Astrocyte of the cerebellum (primary cell): ENCODE data around the gene ESYT1.

Experiments used
- DNase-seq: peaks from one replicate; pipeline ENCODE4 v3.0.0-alpha.2; 2011; ENCODE audit warnings: low read depth
- H3K4me3 ChIP-seq: 2 replicates; pipeline ENCODE4 v1.5.1; 2011; ENCODE audit warnings: mild to moderate bottlenecking, low read depth, low read length, moderate library complexity
- CTCF ChIP-seq: IDR thresholded peaks from 2 replicates; pipeline ENCODE4 v1.5.1; 2012; ENCODE audit warnings: low read length, low read depth, moderate library complexity, mild to moderate bottlenecking; ENCODE audit errors: missing control alignments
- in situ Hi-C: cut with HindIII; loops from 2 replicates; pipeline ENCODE4 v1.10.0; 2017; ENCODE audit warnings: low sequenced_read_pairs

ESYT1 gene

GRCh38 chr12:56192582-56192981 is 64.5 kb downstream of the ESYT1 start:
- in situ Hi-C loops, result loop anchor here (5.0 kb wide), 1 partner anchor 75 kb away; the partner anchor contains the start of genes RPL41 and ZC3H10
- TF ChIP-seq CTCF, result no peak
- DNase-seq, result no peak
- H3K4me3 ChIP-seq, result no peak overlapping the region

DNA sequence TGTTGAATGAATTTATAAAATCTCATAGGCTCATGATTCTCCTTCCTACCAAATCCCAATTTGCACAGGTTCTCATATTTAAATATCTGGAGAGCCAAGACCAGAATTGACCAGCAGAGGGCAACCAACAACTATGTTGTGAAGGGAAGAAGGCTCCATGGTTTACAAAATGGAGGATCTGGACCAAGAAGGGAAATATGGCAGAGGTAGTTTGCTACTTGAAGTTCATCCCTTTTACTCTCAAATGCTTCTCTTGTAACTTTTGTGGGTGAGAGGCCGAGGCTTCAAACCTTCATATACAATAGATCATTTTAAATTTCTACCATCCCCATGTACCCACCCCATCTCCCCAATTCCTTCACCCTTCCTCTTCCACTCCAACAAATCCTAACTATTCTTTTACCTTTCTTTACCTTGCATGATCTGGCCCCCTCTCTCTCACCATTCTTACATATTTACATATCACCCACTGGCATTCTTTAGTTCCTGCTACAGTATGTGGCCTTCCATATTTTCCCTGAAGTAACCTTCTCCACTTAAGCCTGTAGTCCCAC is 65.0 kb downstream of the ESYT1 start:
- peak; percentile 84 for DNase-seq
- in situ Hi-C loops, result loop anchor here (5.0 kb wide), 1 partner anchor 76 kb away; the partner anchor contains the start of genes RPL41 and ZC3H10
- no peak overlapping the region for H3K4me3 ChIP-seq
- TF ChIP-seq CTCF, result peak; percentile 78
